AG09309 (cell line): ENCODE results near the gene PIK3CD.

ENCODE experiments used
- DNase-seq: peaks from one replicate; pipeline ENCODE4 v3.0.0-alpha.2; 2010; ENCODE audit warnings: low read depth
- H3K4me3 ChIP-seq: 2 replicates; pipeline ENCODE4 v1.5.1; 2011; ENCODE audit warnings: mild to moderate bottlenecking, low read depth, low read length, moderate library complexity; ENCODE audit not compliant: control insufficient read depth
- CTCF ChIP-seq: IDR thresholded peaks from 2 replicates; pipeline ENCODE4 v1.5.1; 2011; ENCODE audit warnings: mild to moderate bottlenecking, low read depth, low read length, inconsistent platforms; ENCODE audit not compliant: insufficient read depth, control insufficient read depth; ENCODE audit errors: missing control alignments

PIK3CD gene

GRCh38 chr1:9612162-9612845 is 39.2 kb upstream of the PIK3CD start:
- no peak for DNase-seq
- no peak overlapping the region for H3K4me3 ChIP-seq
- no peak for TF ChIP-seq CTCF

GRCh38 chr1:9612871-9613624 is 38.5 kb upstream of the PIK3CD start:
- DNase-seq = no peak
- no peak for TF ChIP-seq CTCF
- H3K4me3 ChIP-seq = no peak overlapping the region

GRCh38 chr1:9613625-9614299 is 37.8 kb upstream of the PIK3CD start:
- no peak for DNase-seq
- H3K4me3 ChIP-seq = no peak overlapping the region
- TF ChIP-seq CTCF = no peak

- peak; percentile 84 for TF ChIP-seq CTCF
- H3K4me3 ChIP-seq = no peak overlapping the region
- DNase-seq = no peak
Measured at GRCh38 chr1:9615316-9616063, 36.0 kb upstream of the PIK3CD start.

- DNase-seq = no peak
- TF ChIP-seq CTCF = no peak
- no peak overlapping the region for H3K4me3 ChIP-seq
Measured at GRCh38 chr1:9618909-9619679, 32.4 kb upstream of the PIK3CD start.

- DNase-seq = no peak
- H3K4me3 ChIP-seq = no peak overlapping the region
- TF ChIP-seq CTCF = no peak
Measured at GRCh38 chr1:9621032-9621431, 30.5 kb upstream of the PIK3CD start.
